Measurements from ENCODE around the gene AXIN1. TPM values are rescaled to one million over a fixed set of nuclear protein-coding genes. Genes with fewer than 3 reads are reported as not detected.
"Not testable (repeated sequence)": the region's sequence is repeated elsewhere in the genome, so short reads cannot be mapped to it uniquely, and the experiment has no call there.

The AXIN1 gene
- total RNA-seq, 2 experiments from 2014 or later = 18.6 to 20.5 TPM

DNA sequence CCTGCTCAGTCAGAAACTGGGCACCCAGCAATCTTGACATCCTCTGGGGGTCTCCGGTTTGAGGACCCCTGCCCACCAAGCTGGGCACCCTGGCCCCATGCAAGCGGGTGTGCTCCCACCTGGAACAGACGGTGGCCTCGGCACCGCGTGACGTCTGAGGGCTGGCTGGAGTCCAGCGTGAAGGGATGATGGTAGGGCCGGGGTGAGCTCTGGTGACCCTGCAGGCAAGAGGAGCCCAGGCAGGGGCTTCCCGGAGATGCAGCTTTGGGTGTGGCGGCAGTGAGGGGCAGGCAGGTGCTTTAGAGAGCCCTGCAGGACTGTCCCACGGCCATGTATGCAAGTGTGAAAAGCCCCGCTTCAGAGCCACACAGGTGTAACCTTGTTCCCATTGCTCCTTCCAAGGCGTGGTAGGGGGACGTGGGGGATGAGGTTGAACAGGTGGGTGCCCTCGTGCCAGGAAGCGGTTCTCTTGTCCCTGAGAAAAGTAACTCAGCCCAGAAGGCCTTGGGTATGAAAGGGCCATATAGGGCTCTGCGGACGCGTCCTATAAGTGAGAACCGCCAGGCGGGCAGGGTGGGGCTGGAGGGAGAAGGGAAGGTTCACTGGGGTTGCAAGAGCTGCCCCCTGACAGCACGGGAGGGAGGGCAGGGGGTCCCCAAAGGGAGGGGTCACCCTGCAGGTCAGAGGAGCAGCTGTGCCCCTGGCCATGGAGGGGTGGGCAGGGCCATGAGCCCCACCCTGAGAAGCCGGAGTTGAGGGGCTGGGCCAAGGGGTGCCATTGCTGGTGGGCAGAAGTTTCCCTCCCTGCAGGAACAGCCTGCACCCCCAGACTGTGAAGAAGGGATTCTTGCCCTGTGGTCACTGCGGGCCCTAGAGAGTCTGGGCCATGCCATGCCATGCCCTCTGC lies 86.0 kb downstream of the AXIN1 start:
- H3K9me3 Mint-ChIP-seq = no peaks in the 10 kb centered on the region
- POLR2A ChIA-PET = no interaction called here
- no peak overlapping the region for H3K27ac Mint-ChIP-seq
- peaks cover 2% of the 10 kb centered on the region for H3K36me3 Mint-ChIP-seq
- intact Hi-C loops (cut with micrococcal nuclease) = no loop called here
- H3K27me3 Mint-ChIP-seq = no peaks in the 10 kb centered on the region
- CTCF ChIA-PET = no interaction called here
- no peak overlapping the region for H3K4me3 Mint-ChIP-seq
- H3K4me1 Mint-ChIP-seq (ENCODE audit: low read depth) = peaks cover 5% of the 10 kb centered on the region
- no peak for DNase-seq

DNA sequence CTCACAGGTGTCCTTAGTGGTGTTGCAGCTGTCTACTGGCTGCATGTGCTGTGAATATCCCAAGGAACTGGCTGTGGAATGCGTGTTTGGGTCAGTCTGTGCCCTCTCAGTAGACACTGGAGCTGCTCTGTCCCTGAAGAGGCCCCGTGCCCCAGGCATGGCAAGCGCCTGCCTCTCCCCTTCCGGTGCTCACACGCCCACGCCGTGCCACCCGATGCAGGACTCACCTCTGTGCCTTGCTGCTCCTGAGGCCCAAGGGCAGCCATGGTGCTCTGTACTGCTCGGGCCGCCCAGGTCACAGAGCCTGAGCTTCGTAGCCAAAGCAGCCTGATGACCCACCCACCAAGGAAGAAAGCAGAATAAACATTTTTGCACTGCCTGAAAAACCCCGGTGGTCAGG lies 86.8 kb downstream of the AXIN1 start:
- intact Hi-C loops (cut with micrococcal nuclease) = no loop called here
- POLR2A ChIA-PET = no interaction called here
- Mint-ChIP-seq H3K9me3 (no peaks in the 10 kb centered on the region), H3K36me3 (peaks cover 4% of the 10 kb centered on the region), H3K4me1 (ENCODE audit: low read depth) (peaks cover 5% of the 10 kb centered on the region), H3K4me3 (no peak overlapping the region), H3K27ac (no peak overlapping the region), H3K27me3 (no peaks in the 10 kb centered on the region)
- DNase-seq = peak; percentile 55
- CTCF ChIA-PET = no interaction called here

DNA sequence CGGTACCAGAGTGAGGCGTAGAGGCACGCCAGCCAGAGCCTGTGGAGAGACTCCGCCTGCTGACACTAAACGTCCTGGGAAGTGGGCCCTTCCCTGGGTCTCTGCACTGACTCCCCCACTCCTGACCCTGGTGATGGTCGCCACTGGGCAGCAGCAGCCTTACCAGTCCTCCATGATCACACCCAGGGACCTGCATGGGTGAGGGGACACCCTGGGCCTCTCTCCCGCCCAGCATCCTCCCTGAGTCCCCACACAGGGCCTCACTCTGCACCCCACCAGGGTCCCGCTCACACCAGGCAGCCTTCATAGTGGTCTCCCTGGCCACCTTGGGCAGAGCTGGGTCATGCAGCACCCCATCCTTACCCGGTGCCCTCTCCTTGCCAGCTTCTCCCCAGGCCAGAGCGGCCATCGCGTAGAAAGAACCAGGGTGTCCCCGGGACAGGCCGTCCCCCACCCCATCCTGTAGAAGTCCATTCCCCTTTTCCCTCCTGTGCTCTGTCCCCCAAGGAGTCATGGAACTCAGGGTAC lies 87.5 kb downstream of the AXIN1 start:
- ChIA-PET POLR2A (no interaction called here), CTCF (no interaction called here)
- Mint-ChIP-seq H3K27me3 (no peaks in the 10 kb centered on the region), H3K9me3 (no peaks in the 10 kb centered on the region), H3K27ac (no peak overlapping the region), H3K4me3 (no peak overlapping the region), H3K36me3 (peaks cover 6% of the 10 kb centered on the region), H3K4me1 (ENCODE audit: low read depth) (peaks cover 5% of the 10 kb centered on the region)
- DNase-seq = no peak
- intact Hi-C loops (cut with micrococcal nuclease) = no loop called here

DNA sequence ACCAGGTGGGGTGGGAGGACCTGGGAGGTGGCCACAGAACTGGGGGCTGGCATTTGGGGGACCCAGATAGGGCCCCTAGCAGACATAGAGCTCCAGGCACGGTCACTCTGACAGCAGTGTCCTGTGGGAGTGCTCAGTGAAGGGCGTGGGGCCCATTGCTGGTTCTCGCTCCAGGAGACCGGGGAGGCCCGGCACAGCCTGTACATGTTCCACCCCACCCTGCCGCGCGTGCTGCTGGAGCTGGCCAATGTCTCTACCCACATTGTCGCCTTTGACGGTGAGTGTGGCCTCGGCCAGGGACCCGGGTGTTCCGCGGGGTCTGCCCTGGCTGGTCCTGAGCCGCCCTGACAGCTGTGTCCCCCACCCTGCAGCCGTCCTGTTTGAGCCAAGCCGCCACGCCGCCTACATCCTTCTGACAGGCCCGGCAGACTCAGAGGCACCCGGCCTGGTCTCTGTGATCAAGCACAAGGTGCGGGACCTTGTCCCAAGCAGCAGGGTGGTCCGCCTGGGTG lies 88.0 kb downstream of the AXIN1 start:
- ChIA-PET POLR2A (no interaction called here), CTCF (no interaction called here)
- intact Hi-C loops (cut with micrococcal nuclease) = no loop called here
- Mint-ChIP-seq H3K27ac (no peak overlapping the region), H3K9me3 (no peaks in the 10 kb centered on the region), H3K4me3 (no peak overlapping the region), H3K4me1 (ENCODE audit: low read depth) (peaks cover 5% of the 10 kb centered on the region), H3K36me3 (peaks cover 6% of the 10 kb centered on the region), H3K27me3 (no peaks in the 10 kb centered on the region)
- DNase-seq = no peak

DNA sequence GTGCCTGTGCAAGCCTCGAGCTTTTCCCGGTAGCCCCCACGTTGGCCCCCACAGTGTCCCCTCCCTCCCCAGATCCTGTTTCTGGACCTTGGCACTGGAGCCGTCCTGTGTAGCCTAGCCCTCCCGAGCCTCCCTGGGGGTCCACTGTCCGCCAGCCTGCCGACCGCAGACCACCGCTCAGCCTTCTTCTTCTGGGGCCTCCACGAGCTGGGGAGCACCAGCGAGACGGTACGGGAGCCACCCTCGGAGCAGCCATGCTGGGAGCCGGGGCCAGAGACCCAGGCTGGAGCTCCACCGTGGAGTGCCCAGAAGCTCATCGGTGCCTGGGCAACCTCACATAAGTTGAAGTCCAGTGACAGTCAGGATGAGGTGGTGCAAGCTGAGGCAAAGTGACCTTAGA lies 88.6 kb downstream of the AXIN1 start:
- H3K36me3 Mint-ChIP-seq = peaks cover 6% of the 10 kb centered on the region
- H3K27me3 Mint-ChIP-seq = no peaks in the 10 kb centered on the region
- ChIA-PET CTCF (no interaction called here), POLR2A (no interaction called here)
- intact Hi-C loops (cut with micrococcal nuclease) = no loop called here
- no peak for DNase-seq
- H3K4me3 Mint-ChIP-seq = no peak overlapping the region
- H3K9me3 Mint-ChIP-seq = no peaks in the 10 kb centered on the region
- H3K27ac Mint-ChIP-seq = no peak overlapping the region
- H3K4me1 Mint-ChIP-seq (ENCODE audit: low read depth) = peaks cover 9% of the 10 kb centered on the region

DNA sequence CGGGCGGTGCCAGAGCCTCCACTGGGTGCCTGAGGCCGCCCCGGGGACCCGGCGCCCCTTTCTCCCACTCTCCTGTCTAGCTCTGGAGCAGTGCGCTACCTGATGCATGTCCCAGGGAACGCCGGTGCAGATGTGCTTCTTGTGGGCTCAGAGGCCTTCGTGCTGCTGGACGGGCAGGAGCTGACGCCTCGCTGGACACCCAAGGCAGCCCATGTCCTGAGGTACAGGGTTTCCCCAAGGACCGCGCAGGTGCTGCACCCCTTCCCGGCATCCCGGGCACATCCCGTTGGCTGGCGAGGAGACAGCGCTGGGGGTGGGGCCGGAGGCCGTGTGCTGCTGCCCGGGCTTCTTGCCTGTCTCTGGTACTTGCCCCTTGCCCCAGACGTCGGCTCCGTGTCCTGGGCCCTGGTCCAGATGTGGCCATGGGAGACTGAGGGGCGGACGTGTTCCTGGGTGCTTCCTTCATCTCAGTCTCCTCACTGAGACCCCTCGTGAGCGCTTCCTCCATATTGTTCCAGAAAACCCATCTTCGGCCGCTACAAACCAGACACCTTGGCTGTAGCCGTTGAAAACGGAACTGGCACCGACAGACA lies 89.2 kb downstream of the AXIN1 start:
- ChIA-PET CTCF (no interaction called here), POLR2A (no interaction called here)
- no peak for DNase-seq
- H3K4me3 Mint-ChIP-seq = no peak overlapping the region
- H3K27ac Mint-ChIP-seq = no peak overlapping the region
- peaks cover 9% of the 10 kb centered on the region for H3K4me1 Mint-ChIP-seq (ENCODE audit: low read depth)
- peaks cover 6% of the 10 kb centered on the region for H3K36me3 Mint-ChIP-seq
- intact Hi-C loops (cut with micrococcal nuclease) = no loop called here
- no peaks in the 10 kb centered on the region for H3K27me3 Mint-ChIP-seq
- H3K9me3 Mint-ChIP-seq = no peaks in the 10 kb centered on the region

DNA sequence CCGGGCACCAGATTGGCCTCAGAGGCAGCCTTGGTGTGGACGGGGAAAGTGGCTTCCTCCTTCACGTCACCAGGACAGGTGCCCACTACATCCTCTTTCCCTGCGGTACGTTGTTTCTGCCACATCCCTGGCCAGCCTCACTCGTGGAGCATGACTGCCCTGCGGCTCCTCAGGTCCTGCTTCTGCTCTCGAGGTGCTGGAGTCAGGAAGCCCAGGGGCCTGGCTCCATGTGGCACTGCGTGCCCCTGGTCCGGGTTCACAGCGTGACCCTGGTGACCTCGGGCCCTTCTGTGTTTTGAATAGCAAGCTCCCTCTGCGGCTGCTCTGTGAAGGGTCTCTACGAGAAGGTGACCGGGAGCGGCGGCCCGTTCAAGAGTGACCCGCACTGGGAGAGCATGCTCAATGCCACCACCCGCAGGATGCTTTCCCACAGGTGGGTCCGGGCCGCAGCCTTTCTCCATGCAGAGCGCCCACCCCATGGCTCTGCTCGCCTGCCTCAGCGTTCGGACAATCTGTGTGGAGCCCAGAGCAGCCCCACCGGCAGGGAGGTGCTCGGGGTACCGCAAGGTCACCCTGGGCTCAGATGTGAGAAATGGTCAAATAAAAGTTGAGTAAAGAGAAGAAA lies 90.3 kb downstream of the AXIN1 start:
- no peak overlapping the region for H3K27ac Mint-ChIP-seq
- no peaks in the 10 kb centered on the region for H3K27me3 Mint-ChIP-seq
- DNase-seq = no peak
- POLR2A ChIA-PET = no interaction called here
- peaks cover 9% of the 10 kb centered on the region for H3K4me1 Mint-ChIP-seq (ENCODE audit: low read depth)
- H3K9me3 Mint-ChIP-seq = no peaks in the 10 kb centered on the region
- no peak overlapping the region for H3K4me3 Mint-ChIP-seq
- peaks cover 6% of the 10 kb centered on the region for H3K36me3 Mint-ChIP-seq
- intact Hi-C loops (cut with micrococcal nuclease) = no loop called here
- CTCF ChIA-PET = no interaction called here

DNA sequence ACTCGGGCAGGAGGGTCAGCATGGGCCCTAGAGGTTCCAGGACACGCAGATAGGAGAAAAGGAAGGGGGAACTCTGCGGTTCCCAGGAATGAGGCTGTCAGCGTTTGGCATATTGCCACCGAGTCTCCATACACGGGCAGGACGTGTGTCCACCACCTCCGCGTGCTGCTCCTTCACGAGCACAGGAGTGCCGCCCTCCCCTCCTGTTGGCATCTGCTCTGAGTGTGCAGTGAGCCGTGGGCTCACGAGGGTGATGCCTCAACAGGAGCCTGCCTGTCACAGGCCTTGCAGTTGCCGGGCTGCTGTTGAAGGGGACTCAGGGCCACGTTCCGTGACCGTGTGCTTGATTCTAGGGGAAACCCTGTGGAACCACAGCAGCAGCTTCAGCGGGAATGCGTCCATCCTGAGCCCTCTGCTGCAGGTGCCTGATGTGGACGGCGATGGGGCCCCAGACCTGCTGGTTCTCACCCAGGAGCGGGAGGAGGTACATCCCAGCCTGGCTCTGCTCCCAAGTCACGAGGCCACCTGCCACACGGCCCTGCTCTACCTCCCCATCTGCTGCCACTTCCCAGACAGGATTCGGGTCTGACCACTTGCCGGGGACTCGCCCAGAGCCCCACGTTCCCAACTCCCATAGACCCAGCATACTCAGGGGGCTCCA lies 91.4 kb downstream of the AXIN1 start:
- Mint-ChIP-seq H3K4me3 (no peak overlapping the region), H3K27me3 (no peaks in the 10 kb centered on the region), H3K36me3 (peaks cover 7% of the 10 kb centered on the region), H3K27ac (no peak overlapping the region), H3K4me1 (ENCODE audit: low read depth) (peaks cover 10% of the 10 kb centered on the region), H3K9me3 (no peaks in the 10 kb centered on the region)
- intact Hi-C loops (cut with micrococcal nuclease) = no loop called here
- DNase-seq = no peak
- POLR2A ChIA-PET = no interaction called here
- CTCF ChIA-PET = no interaction called here

DNA sequence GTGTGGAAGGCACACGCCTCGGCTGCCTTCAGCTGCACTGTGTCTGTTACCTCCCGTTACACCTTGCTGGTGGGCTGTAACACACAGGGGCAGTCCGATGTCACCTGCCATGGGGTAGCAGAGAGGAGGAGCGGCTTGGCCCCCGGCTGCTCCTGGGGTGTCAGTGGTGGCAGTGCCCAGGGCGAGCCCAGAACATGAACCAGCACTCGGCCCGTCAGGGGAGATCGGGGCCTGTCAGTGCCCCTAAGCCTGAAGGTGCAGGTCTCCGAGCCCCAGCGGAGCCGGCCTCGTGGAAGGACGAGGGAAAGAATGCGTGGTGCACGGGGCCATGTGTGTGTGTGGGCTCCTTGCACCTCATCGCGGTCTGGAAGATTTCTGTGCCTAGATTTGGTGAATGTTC lies 92.2 kb downstream of the AXIN1 start:
- DNase-seq = no peak
- no peak overlapping the region for H3K4me3 Mint-ChIP-seq
- H3K4me1 Mint-ChIP-seq (ENCODE audit: low read depth) = peaks cover 12% of the 10 kb centered on the region
- no peak overlapping the region for H3K27ac Mint-ChIP-seq
- H3K27me3 Mint-ChIP-seq = no peaks in the 10 kb centered on the region
- POLR2A ChIA-PET = no interaction called here
- CTCF ChIA-PET = no interaction called here
- intact Hi-C loops (cut with micrococcal nuclease) = no loop called here
- H3K36me3 Mint-ChIP-seq = peaks cover 11% of the 10 kb centered on the region
- no peaks in the 10 kb centered on the region for H3K9me3 Mint-ChIP-seq

DNA sequence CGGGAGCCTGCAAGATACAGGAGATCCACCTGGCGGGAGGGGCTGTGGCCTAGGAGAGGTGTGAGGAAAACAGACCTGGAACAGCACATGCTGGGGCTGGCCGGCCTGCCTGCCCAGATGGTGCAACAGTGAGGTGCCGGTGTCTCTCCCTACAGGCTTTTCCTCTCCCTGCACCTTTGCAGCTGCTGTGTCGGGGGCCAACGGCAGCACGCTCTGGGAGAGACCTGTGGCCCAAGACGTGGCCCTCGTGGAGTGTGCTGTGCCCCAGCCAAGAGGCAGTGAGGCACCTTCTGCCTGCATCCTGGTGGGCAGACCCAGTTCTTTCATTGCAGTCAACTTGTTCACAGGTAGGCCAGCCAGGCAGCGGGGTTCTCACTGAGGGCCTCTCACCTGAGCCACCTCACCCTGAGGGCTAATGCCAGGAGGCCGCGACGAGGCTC lies 92.7 kb downstream of the AXIN1 start:
- ChIA-PET POLR2A (no interaction called here), CTCF (no interaction called here)
- Mint-ChIP-seq H3K27ac (no peak overlapping the region), H3K27me3 (no peaks in the 10 kb centered on the region), H3K4me3 (no peak overlapping the region), H3K4me1 (ENCODE audit: low read depth) (peaks cover 13% of the 10 kb centered on the region), H3K36me3 (peaks cover 11% of the 10 kb centered on the region), H3K9me3 (no peaks in the 10 kb centered on the region)
- DNase-seq = no peak
- intact Hi-C loops (cut with micrococcal nuclease) = no loop called here

DNA sequence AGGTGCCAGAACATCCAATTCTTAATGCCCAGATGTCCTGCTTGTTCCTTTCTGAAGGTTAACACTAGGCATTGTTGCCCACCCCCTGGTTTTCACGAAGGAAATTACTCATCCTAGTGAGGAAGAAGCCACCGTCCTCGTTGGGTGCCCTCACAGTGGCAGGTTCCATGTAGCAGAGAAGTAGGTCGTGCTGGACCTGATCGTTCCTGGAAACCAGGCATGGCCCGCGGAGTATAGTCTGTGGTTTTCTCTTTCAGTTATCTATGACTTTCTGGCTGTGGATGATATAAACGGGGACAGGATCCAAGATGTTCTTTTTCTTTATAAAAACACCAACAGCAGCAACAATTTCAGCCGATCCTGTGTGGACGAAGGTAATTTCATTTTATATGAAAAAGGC lies 93.3 kb downstream of the AXIN1 start:
- Mint-ChIP-seq H3K36me3 (peaks cover 12% of the 10 kb centered on the region), H3K4me3 (no peak overlapping the region), H3K27me3 (no peaks in the 10 kb centered on the region), H3K27ac (no peak overlapping the region), H3K4me1 (ENCODE audit: low read depth) (peaks cover 19% of the 10 kb centered on the region), H3K9me3 (no peaks in the 10 kb centered on the region)
- ChIA-PET CTCF (no interaction called here), POLR2A (no interaction called here)
- DNase-seq = no peak
- intact Hi-C loops (cut with micrococcal nuclease) = no loop called here

DNA sequence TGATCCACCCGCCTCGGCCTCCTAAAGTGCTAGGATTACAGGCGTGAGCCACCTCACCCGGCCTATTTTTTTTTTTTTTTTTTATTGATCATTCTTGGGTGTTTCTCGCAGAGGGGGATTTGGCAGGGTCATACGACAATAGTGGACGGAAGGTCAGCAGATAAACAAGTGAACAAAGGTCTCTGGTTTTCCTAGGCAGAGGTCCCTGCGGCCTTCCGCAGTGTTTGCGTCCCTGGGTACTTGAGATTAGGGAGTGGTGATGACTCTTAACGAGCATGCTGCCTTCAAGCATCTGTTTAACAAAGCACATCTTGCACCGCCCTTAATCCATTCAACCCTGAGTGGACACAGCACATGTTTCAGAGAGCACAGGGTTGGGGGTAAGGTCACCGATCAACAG lies 94.4 kb downstream of the AXIN1 start:
- H3K27ac Mint-ChIP-seq; H3K9me3 Mint-ChIP-seq; H3K4me3 Mint-ChIP-seq; DNase-seq; POLR2A ChIA-PET; H3K27me3 Mint-ChIP-seq; intact Hi-C loops (cut with micrococcal nuclease); CTCF ChIA-PET: not testable (repeated sequence)
- Mint-ChIP-seq H3K4me1 (ENCODE audit: low read depth) (peaks cover 28% of the 10 kb centered on the region), H3K36me3 (peaks cover 12% of the 10 kb centered on the region)
